Panc1 (cell line): ENCODE measurements around the gene G6PC3. TPM values are rescaled to one million over a fixed set of nuclear protein-coding genes. Genes with fewer than 3 reads are reported as not detected.

ENCODE experiments used
- ATAC-seq: fragments of 200-7000 bp; cut with Tn5 transposase; 2 replicates; pipeline ENCODE4 v1.9.1; 2020; ENCODE audit warnings: mild to moderate bottlenecking, moderate library complexity
- BruUV-seq: library from RNA; stranded (reverse); fragments of 400-500 nt; replicated peaks from 2 replicates; lab custom pipeline; 2021; lab: Mats Ljungman, UMichigan
- CTCF ChIA-PET: fragments of 300-600 bp; sonication (Branson Sonifier 250); formaldehyde crosslinking; loops from one replicate; lab custom pipeline; 2022; ENCODE audit warnings: antibody characterized with exemption; lab: Charles Lee
- POLR2A ChIA-PET: fragments of 300-600 bp; sonication (Branson Sonifier 250); formaldehyde crosslinking; loops from one replicate; lab custom pipeline; 2022; ENCODE audit warnings: antibody characterized with exemption; lab: Charles Lee
- DNase-seq: peaks from one replicate; pipeline ENCODE4 v3.0.0-alpha.2; 2010; ENCODE audit warnings: low read depth, low spot score
- H3K27ac ChIP-seq: 2 replicates; pipeline ENCODE4 v1.5.1; 2011; ENCODE audit warnings: mild to moderate bottlenecking, low read length, inconsistent platforms
- H3K27me3 ChIP-seq: fragments of 200-500 bp; sonication (Bioruptor generic); 2 replicates; pipeline ENCODE4 v1.6.0; 2014; ENCODE audit warnings: low read length, inconsistent platforms; ENCODE audit not compliant: control insufficient read depth, insufficient read depth
- H3K36me3 ChIP-seq: fragments of 200-500 bp; sonication (Bioruptor generic); 2 replicates; pipeline ENCODE4 v1.5.1; 2014; ENCODE audit warnings: inconsistent platforms, mild to moderate bottlenecking, low read length, moderate library complexity; ENCODE audit not compliant: control insufficient read depth, insufficient read depth
- H3K4me1 ChIP-seq: 2 replicates; pipeline ENCODE4 v1.5.1; 2011; ENCODE audit warnings: inconsistent platforms, mild to moderate bottlenecking, low read length, moderate library complexity; ENCODE audit not compliant: control insufficient read depth, insufficient read depth
- H3K4me3 ChIP-seq, 2 experiments: 2 replicates each; pipeline ENCODE4 v1.5.1; 2011 to 2012; ENCODE audit warnings: low read depth in 2 of 2, low read length in 2 of 2, mild to moderate bottlenecking in 2 of 2, inconsistent platforms in 1 of 2, moderate library complexity in 1 of 2
- H3K9me3 ChIP-seq: fragments of 200-500 bp; sonication (Bioruptor generic); 2 replicates; pipeline ENCODE4 v1.5.1; 2014; ENCODE audit warnings: low read depth, mild to moderate bottlenecking, inconsistent platforms, low read length, moderate library complexity; ENCODE audit not compliant: control insufficient read depth, insufficient read depth
- CTCF ChIP-seq: fragments of 450-650 bp; IDR thresholded peaks from 2 replicates; pipeline ENCODE4 v1.5.1; 2017; ENCODE audit warnings: mild to moderate bottlenecking
- POLR2AphosphoS5 ChIP-seq: IDR thresholded peaks from 2 replicates; pipeline ENCODE4 v1.6.1; 2012; ENCODE audit warnings: mild to moderate bottlenecking, low read depth, low read length, moderate library complexity
- REST ChIP-seq, 2 experiments: IDR thresholded peaks; 2 replicates each; pipeline ENCODE4 v1.6.1; 2011 to 2012; ENCODE audit warnings: low read depth in 2 of 2, control low read depth in 1 of 2, low read length in 1 of 2, mild to moderate bottlenecking in 1 of 2, moderate library complexity in 1 of 2; ENCODE audit not compliant: insufficient read depth in 1 of 2
- SIN3A ChIP-seq: IDR thresholded peaks from 2 replicates; pipeline ENCODE4 v1.6.1; 2012; ENCODE audit warnings: low read depth, mild to moderate bottlenecking, low read length, moderate library complexity, borderline replicate concordance; ENCODE audit not compliant: insufficient read depth
- TCF7L2 ChIP-seq: IDR thresholded peaks from 2 replicates; pipeline ENCODE4 v1.6.1; 2011; ENCODE audit warnings: mild to moderate bottlenecking, low read depth, low read length, inconsistent platforms
- in situ Hi-C: cut with HindIII; loops from 2 replicates; pipeline ENCODE4 v1.10.0; 2016; ENCODE audit warnings: low sequenced_read_pairs, low pct_unique_long_range_greater_than_20kb
- intact Hi-C: fragments of 100-400 bp; cut with micrococcal nuclease; formaldehyde crosslinking; loops from one replicate; pipeline ENCODE4 v1.10.0; 2022; ENCODE audit not compliant: unreplicated experiment
- total RNA-seq: library from RNA; stranded (reverse); gene quantifications from one replicate; pipeline ENCODE4 v1.2.1, GENCODE V29; 2021; ENCODE audit not compliant: unreplicated experiment

Gene G6PC3
- total RNA-seq, 1 experiment from 2014 or later, result 42.7 TPM

GRCh38 chr17:44121997-44122815 is 51.7 kb downstream of the G6PC3 start:
- Histone ChIP-seq H3K27ac (no peak overlapping the region), H3K27me3 (no peaks in the 10 kb centered on the region), H3K9me3 (no peaks in the 10 kb centered on the region), H3K36me3 (no peaks in the 10 kb centered on the region), H3K4me3 (peak overlapping the region; percentile 59 to 61), H3K4me1 (peaks cover 5% of the 10 kb centered on the region; the same call in 1 of the 2 replicates)
- in situ Hi-C loops (no loop called here), intact Hi-C loops (no loop called here)
- ChIA-PET POLR2A (no interaction called here), CTCF (interaction anchor here (0.8 kb wide), 2 partner anchors 39 to 46 kb away, joined by 3 read pairs; no protein-coding TSS in a partner anchor)
- BruUV-seq, result TSS peak; percentile 75
- no peak for DNase-seq
- TF ChIP-seq POLR2AphosphoS5 (no peak), REST (IDR thresholded peaks at IDR 0.05; ENCODE audit: insufficient read depth in 1 of 2, low read depth in 2 of 2, low read length in 1 of 2) (no peak), CTCF (no peak), TCF7L2 (no peak), SIN3A (no peak)
- no peak for ATAC-seq

GRCh38 chr17:44122816-44123355 is 52.4 kb downstream of the G6PC3 start:
- intact Hi-C loops, result no loop called here
- no peaks in the 10 kb centered on the region for H3K27me3 ChIP-seq
- TF ChIP-seq SIN3A, result no peak
- TF ChIP-seq POLR2AphosphoS5, result no peak
- no peak for TF ChIP-seq CTCF
- no peak for TF ChIP-seq REST (IDR thresholded peaks at IDR 0.05; ENCODE audit: insufficient read depth in 1 of 2, low read depth in 2 of 2, low read length in 1 of 2)
- TF ChIP-seq TCF7L2, result no peak
- H3K27ac ChIP-seq, result no peak overlapping the region
- DNase-seq (no peak), ATAC-seq (no peak)
- H3K9me3 ChIP-seq, result no peaks in the 10 kb centered on the region
- in situ Hi-C loops, result no loop called here
- H3K4me3 ChIP-seq, result peak overlapping the region; percentile 59 to 61
- POLR2A ChIA-PET, result no interaction called here
- peaks cover 5% of the 10 kb centered on the region; the same call in 1 of the 2 replicates for H3K4me1 ChIP-seq
- no peaks in the 10 kb centered on the region for H3K36me3 ChIP-seq
- BruUV-seq, result no TSS peak
- CTCF ChIA-PET, result interaction anchor here (0.6 to 0.8 kb wide), 3 partner anchors 28 to 45 kb away, joined by 3 to 4 read pairs (median 3); no protein-coding TSS in a partner anchor
